Muscle layer of duodenum (tissue), 2 donors: ENCODE measurements around the gene CDT1.
"Not testable (repeated sequence)": the region's sequence is repeated elsewhere in the genome, so short reads cannot be mapped to it uniquely, and the experiment has no call there.

Experiments
- H3K27ac ChIP-seq: one replicate; pipeline ENCODE4 v1.7.0; 2013; ENCODE audit warnings: mild to moderate bottlenecking, low read length
- H3K27me3 ChIP-seq: one replicate; pipeline ENCODE4 v1.7.0; 2013; ENCODE audit warnings: low read depth, mild to moderate bottlenecking, control low read depth, low read length
- H3K36me3 ChIP-seq, 2 donors: one replicate each; pipeline ENCODE4 v1.7.0; 2013; ENCODE audit warnings: low read length in 2 of 2, control low read depth in 1 of 2, mild to moderate bottlenecking in 1 of 2; ENCODE audit not compliant: insufficient read depth in 2 of 2, control insufficient read depth in 1 of 2
- H3K4me1 ChIP-seq, 2 donors: one replicate each; pipeline ENCODE4 v1.7.0; 2013; ENCODE audit warnings: low read length in 2 of 2, mild to moderate bottlenecking in 2 of 2, control low read depth in 1 of 2, moderate library complexity in 1 of 2; ENCODE audit not compliant: insufficient read depth in 2 of 2, control insufficient read depth in 1 of 2
- H3K4me3 ChIP-seq, 2 donors: one replicate each; pipeline ENCODE4 v1.7.0; 2013; ENCODE audit warnings: low read length in 2 of 2, low read depth in 1 of 2, mild to moderate bottlenecking in 1 of 2
- H3K9me3 ChIP-seq, 2 donors: one replicate each; pipeline ENCODE4 v1.7.0; 2013; ENCODE audit warnings: low read length in 2 of 2, control low read depth in 1 of 2, mild to moderate bottlenecking in 1 of 2; ENCODE audit not compliant: control insufficient read depth in 1 of 2
- donor health status: healthy.

Gene CDT1

DNA sequence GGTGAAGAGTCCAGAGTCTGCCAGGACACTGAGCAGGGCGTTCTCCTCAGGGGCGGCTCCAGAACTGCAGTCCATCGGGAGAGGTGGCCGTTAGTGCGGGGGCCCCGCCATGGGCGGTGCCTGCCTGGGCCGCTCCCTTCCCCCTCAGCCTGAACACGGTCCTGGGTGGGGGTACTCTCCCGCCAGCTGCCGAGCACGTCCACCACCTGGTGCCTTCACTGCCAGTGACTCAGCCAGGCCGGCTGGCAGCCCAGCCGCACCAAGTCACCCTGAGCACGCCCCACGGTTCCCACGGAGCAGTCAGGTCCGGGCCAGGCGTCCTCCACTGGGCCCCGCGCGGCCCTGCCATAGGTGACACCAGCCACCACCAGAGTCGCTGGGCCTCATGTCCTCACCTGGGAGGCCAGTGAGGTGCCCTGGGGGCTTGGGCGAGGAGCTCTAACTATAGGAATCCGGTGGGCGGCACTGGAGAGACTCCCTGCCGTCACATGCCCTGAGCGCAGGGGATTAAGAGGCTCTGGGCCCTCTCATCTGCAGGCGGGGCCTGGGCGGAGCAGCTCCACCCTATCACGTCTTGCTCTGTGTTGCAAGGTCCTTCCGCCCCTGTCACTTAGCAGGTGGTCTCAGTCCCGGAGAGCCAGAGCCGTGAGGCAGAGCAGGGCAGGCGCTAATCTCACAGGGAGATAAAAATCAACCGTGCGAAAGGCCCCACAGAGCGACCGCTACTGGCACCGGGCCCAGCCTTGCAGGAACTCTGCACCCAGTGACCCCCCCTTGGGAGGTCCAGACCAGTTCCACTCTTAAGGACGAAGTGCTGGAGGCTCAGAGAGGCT lies 32.9 kb upstream of the CDT1 start:
- Histone ChIP-seq H3K9me3 (no peaks in the 10 kb centered on the region), H3K36me3 (no peaks in the 10 kb centered on the region), H3K4me1 (peaks cover 10 to 89% of the 10 kb centered on the region in 2 donors), H3K27ac (peak overlapping the region; percentile 39), H3K4me3 (peak overlapping the region in 1 of 2 donors; percentile 48), H3K27me3 (no peaks in the 10 kb centered on the region)

- Histone ChIP-seq H3K27ac (peak overlapping the region; percentile 39), H3K36me3 (no peaks in the 10 kb centered on the region), H3K9me3 (no peaks in the 10 kb centered on the region), H3K4me3 (peak overlapping the region in 1 of 2 donors; percentile 48), H3K4me1 (peaks cover 10 to 92% of the 10 kb centered on the region in 2 donors), H3K27me3 (no peaks in the 10 kb centered on the region)
These were observed 32.3 kb upstream of the CDT1 start for GRCh38 chr16:88771294-88771772.

- not testable (repeated sequence) for H3K27me3 ChIP-seq, H3K9me3 ChIP-seq, H3K4me3 ChIP-seq, H3K36me3 ChIP-seq
- Histone ChIP-seq H3K27ac (peak overlapping the region; percentile 2), H3K4me1 (peaks cover 10 to 91% of the 10 kb centered on the region in 2 donors)
These were observed 31.8 kb upstream of the CDT1 start for GRCh38 chr16:88771781-88772180.

DNA sequence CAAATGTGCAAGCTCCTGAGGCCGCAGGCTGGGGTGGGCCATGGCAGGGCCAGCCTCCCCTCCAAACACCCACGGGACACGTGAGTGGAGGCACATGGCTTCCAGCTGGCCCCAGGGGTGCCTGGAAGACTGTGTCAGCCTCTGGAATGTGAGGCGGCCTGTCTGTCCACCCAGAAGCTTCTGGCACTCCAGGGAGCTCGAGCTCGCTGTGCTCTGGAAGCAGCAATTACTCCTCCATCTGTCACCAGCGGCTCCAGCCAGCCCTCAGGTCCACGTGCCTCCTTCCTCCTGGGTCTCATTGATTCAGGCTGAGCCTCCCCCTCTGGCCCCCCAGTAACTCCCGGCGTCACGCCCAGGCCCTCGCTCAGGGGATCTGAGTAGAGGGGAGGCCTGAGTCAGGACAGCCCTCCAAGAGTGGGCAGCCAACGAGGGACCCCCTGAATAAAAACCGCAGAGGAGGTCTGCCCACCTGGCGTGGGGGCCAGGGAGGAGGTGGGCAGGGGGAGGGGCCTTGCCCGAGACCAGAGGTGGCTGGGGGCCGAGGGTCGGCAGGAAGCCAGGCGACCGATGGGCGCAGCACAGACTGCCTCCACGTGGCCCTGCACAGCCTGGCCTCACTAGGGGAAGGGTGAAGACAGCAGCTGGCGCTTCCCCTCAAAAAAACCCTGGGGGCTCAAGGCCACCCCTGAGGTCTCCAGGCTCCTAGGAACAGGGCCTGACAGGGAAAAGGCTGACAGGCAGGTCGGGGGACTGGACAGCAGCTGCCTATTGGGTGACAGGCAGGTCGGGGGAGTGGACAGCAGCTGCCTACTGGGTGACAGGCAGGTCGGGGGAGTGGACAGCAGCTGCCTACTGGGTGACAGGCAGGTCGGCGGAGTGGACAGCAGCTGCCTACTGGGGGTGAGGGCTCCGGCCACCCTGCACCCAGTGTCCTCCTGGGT lies 30.4 kb upstream of the CDT1 start:
- Histone ChIP-seq H3K4me3 (no peak overlapping the region), H3K4me1 (peaks cover 10 to 89% of the 10 kb centered on the region in 2 donors), H3K9me3 (no peaks in the 10 kb centered on the region), H3K27me3 (no peaks in the 10 kb centered on the region), H3K36me3 (no peaks in the 10 kb centered on the region), H3K27ac (no peak overlapping the region)

GRCh38 chr16:88773812-88774291 lies 29.7 kb upstream of the CDT1 start:
- Histone ChIP-seq H3K9me3 (no peaks in the 10 kb centered on the region), H3K4me1 (peaks cover 10 to 89% of the 10 kb centered on the region in 2 donors), H3K27me3 (no peaks in the 10 kb centered on the region), H3K4me3 (no peak overlapping the region), H3K36me3 (no peaks in the 10 kb centered on the region), H3K27ac (no peak overlapping the region)

DNA sequence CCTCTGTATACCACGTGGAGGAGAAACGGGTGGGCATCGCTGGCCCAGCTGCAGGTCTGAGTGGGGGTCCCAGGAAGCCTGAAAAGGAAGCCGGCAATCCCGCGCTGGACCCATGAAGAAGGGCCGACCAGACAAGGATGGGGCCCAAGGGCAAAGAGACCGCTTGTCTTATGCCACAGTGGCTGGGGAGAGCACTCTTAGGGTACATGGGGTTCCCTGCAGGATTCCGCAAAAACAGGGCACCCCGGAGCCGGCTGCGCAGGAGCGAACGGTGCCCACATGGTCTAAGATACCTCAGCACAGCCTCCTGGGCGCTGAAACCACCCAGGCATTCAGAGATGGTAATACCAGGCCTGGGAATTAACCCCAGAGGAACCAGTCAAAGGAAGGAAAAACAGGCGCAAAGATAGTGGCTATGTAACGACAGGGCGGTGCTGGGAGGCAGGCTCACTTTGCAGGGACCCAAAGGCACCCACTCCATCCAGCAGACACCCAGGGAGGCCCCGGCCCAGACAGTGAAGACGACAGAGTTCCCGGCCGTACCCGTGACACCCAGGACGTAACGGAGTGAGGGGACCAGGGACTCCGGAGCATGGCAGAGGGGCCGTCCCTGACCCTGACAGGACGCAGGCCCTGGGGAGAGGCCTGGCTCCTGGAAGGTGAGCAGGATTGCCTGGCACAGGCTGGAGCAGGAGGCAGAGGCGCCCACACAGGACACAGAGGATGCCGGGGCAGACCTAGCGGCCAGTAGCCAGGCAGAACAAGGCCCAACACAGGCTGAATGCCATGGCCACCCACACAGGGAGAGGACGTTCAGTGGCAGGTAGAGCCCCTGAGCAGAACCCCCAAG lies 28.8 kb upstream of the CDT1 start:
- no peaks in the 10 kb centered on the region for H3K9me3 ChIP-seq
- H3K27ac ChIP-seq = no peak overlapping the region
- H3K27me3 ChIP-seq = no peaks in the 10 kb centered on the region
- H3K36me3 ChIP-seq = no peaks in the 10 kb centered on the region
- no peak overlapping the region for H3K4me3 ChIP-seq
- H3K4me1 ChIP-seq = peaks cover 10 to 87% of the 10 kb centered on the region in 2 donors

DNA sequence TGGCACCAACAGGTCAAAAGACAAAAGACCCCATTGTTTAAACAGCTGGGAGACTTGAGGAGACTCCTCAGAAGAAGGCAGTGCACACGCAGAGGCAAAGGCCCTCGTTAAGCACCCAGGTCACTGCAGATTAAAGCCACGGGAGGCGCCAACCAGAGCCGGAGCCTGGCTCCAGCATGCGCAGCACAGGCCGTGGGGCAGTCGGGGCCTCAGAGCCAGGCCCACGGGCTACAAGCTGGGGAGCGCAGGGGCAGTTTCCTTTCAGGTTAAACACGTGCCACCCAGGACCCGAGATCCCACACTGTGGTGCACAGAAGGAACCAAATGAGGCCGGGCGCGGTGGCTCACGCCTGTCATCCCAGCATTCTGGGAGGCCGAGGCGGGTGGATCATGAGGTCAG lies 27.8 kb upstream of the CDT1 start:
- H3K27me3 ChIP-seq = no peaks in the 10 kb centered on the region
- no peak overlapping the region for H3K27ac ChIP-seq
- H3K4me1 ChIP-seq = peaks cover 11 to 87% of the 10 kb centered on the region in 2 donors
- H3K9me3 ChIP-seq = no peaks in the 10 kb centered on the region
- H3K4me3 ChIP-seq = no peak overlapping the region
- no peaks in the 10 kb centered on the region for H3K36me3 ChIP-seq

DNA sequence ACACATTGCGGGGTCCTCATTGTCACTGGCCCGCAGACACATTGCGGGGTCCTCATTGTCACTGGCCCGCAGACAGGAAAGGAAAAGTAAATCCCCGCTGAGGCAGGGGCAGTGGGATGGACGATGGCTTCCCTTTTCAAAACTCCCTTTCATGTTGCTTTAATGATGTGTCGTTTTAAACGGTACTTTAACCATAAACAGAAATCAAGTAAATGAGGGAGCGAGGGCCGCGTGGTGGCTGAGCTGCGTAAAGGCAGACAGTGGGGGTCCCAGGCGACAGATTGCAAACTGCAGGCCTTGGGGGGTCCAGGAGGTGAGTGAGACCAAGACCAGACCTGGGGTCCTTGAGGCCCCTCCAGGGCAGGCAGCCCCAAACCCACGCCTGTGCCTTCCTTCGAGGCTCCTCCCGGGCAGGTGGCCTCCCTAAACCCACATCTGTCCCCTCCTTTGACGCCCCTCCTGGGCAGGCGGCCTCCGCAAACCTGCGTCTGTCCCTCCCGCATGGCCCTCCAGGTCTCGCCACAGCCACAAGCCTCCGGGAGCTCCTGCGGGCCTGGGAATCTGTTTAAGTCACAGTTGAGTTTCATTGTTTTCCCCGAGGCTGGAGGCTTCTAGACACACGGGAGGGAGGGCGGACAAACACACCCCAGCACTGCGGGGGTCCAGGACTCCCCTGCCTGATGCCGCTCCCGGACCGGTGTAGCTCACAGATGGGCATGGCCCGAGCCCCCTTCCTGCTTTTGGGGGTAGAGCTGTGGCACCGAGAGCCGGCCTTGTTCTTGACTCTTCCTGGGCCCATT lies 25.9 kb upstream of the CDT1 start:
- peaks cover 12 to 89% of the 10 kb centered on the region in 2 donors for H3K4me1 ChIP-seq
- no peak overlapping the region for H3K4me3 ChIP-seq
- H3K9me3 ChIP-seq = no peaks in the 10 kb centered on the region
- no peaks in the 10 kb centered on the region for H3K36me3 ChIP-seq
- H3K27me3 ChIP-seq = no peaks in the 10 kb centered on the region
- no peak overlapping the region for H3K27ac ChIP-seq

- Histone ChIP-seq H3K4me1 (peaks cover 12 to 89% of the 10 kb centered on the region in 2 donors), H3K4me3 (no peak overlapping the region), H3K27ac (no peak overlapping the region), H3K36me3 (no peaks in the 10 kb centered on the region), H3K9me3 (no peaks in the 10 kb centered on the region), H3K27me3 (no peaks in the 10 kb centered on the region)
These were observed 25.4 kb upstream of the CDT1 start for GRCh38 chr16:88778271-88778525.

- Histone ChIP-seq H3K27me3 (no peaks in the 10 kb centered on the region), H3K4me3 (no peak overlapping the region), H3K4me1 (peaks cover 12 to 88% of the 10 kb centered on the region in 2 donors), H3K27ac (no peak overlapping the region), H3K9me3 (no peaks in the 10 kb centered on the region), H3K36me3 (no peaks in the 10 kb centered on the region)
These were observed 25.0 kb upstream of the CDT1 start for GRCh38 chr16:88778541-88779065.
